ENCODE measurements around the gene AMZ1.
"Not testable (repeated sequence)": the region's sequence is repeated elsewhere in the genome, so short reads cannot be mapped to it uniquely, and the experiment has no call there.

AMZ1 gene

GRCh38 chr7:2692543-2692942 lies 4.5 kb downstream of the AMZ1 start:
- DNase-seq: no peak

GRCh38 chr7:2693420-2694121 lies 5.6 kb downstream of the AMZ1 start:
- not testable (repeated sequence) for DNase-seq

DNA sequence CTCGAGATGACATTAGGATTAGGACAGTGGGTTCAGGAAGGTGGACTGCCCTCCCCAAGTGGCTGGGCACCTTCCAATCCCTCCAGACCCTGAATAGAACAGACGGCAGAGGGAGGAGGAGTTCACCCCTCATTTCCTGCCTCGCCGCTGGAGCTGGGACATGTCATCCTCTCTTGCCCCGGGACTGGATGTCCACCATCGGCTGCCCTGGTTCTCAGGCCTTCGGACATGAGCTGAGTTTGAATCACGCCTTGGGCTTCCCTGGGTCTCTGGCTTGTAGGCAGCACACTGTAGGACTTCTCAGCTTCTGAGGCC lies 6.1 kb downstream of the AMZ1 start:
- DNase-seq: not testable (repeated sequence)

GRCh38 chr7:2698581-2699288 lies 10.7 kb downstream of the AMZ1 start:
- DNase-seq: peak; percentile 66

DNA sequence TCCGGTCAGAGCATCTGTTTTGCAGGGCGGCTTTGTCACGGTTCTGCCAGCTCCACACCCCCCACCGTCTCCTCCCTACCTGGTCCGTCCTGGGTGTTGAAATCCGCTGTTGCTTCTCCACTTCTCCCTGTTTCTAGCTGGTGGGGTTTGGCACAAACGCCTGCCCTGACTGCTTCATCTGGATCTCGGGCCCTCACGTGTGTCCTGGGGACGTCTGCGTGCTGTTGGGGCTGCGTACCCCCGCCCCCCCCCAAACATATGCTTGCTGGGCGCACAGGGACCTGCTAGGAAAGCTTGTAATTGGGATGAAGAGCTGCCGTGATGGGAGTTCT lies 11.3 kb downstream of the AMZ1 start:
- DNase-seq: no peak

DNA sequence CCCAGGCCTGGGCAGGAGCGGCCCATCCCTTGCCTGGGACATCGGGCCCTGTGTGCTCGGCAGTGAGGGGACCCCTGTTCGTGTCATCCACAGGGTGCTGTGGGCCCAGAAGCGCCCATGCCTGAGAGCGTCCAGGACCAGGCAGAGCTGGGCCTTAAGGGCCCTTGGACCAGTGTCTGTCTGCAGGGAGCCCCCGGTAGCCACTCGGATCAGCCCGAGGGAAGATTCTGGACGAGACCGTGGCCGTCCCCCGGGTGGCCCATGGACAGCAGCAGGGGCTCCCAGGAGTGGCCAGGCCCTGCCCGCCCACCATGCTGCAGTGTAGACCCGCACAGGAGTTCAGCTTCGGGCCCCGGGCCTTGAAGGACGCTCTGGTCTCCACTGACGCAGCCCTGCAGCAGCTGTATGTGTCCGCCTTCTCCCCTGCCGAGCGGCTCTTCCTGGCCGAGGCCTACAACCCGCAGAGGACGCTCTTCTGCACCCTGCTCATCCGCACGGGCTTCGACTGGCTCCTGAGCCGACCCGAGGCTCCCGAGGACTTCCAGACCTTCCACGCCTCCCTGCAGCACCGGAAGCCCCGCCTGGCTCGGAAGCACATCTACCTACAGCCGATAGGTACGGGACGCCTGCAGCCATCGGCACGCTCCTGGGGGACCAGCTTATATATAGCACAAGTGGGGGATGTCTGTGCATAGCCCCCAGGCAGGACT lies 12.3 kb downstream of the AMZ1 start:
- no peak for DNase-seq

GRCh38 chr7:2701424-2701823 lies 13.4 kb downstream of the AMZ1 start:
- no peak for DNase-seq

DNA sequence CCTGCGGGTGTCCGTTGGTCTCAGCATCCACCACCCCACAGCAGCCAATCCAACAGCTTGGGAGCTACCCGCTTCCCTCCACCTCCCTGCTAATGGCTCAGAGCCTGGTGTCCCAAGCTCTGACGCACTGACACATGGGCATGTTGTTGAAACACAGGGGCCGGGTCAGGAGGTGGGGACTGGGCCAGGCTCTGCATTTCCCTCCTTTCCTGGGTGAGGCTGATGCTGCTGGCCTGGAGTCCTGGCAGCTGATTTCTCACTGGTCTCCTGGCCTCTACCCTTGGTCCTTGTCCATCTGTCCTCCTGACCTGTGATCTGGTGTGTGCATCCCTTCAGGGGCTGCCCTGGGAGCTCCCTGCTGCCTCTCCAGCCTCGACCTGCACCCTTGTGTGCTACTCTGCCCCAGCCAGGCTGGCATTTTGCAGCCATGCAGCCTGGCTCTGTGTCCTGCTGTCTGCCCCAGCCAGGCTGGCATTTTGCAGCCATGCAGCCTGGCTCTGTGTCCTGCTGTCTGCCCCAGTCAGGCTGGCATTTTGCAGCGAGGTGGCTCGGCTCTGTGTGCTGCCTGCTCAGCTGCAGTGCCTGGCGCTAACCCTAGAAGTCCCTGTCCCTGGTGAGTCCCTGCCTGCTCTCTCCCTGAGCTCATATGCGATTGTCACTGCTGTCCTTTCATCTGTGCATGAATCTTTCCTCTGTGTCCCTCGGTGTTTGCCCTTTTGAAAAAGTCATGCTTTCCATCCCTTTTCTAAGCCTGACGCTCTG lies 14.0 kb downstream of the AMZ1 start:
- no peak for DNase-seq

DNA sequence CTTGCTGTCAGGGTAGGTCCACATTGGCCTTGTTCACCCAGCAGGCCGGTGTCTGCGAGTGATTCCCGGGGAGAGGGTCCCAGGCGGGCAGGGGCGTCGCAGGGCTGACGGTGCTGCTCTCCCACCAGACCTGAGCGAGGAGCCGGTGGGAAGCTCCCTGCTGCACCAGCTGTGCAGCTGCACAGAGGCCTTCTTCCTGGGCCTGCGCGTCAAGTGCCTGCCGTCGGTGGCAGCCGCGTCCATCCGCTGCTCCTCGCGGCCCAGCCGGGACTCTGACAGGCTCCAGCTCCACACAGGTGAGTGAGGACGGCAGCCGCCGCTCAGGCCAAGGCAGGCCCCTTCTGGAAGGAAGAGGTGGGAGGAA lies 14.6 kb downstream of the AMZ1 start:
- DNase-seq: no peak

DNA sequence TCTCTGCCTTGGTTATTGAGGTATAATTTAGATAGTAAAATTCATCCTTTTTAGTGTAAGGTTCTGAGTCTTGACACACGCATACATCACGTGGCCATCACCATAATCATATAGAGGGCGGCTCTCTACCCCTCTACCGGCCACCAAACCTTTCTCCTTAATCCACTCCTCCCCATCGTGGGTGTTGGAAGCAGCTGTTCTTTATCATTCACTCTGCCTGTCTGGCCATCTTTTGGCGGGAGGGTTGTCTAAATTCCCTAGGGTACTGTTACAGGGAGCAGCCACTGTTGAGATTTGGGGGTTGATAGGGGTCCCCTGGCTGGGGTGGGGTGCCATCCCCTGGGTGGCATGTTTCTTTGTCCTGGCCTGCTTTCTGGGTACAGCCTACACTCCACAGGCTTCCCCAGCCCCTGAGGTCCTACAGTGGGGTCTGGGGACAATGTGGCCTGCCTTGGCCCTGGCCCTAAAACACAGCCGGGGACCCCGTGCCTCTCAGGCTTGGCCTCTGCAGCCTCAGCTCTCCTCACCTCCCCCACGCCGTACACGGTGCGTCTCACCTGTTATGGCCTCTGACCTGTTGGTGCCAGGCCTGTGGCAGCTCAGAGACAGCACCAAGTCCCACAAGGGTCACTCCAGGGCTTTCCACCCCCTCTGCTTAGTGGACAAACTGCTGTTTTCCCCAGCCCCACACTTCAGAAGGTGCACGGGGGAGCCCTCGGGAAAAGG lies 17.5 kb downstream of the AMZ1 start:
- no peak for DNase-seq

DNA sequence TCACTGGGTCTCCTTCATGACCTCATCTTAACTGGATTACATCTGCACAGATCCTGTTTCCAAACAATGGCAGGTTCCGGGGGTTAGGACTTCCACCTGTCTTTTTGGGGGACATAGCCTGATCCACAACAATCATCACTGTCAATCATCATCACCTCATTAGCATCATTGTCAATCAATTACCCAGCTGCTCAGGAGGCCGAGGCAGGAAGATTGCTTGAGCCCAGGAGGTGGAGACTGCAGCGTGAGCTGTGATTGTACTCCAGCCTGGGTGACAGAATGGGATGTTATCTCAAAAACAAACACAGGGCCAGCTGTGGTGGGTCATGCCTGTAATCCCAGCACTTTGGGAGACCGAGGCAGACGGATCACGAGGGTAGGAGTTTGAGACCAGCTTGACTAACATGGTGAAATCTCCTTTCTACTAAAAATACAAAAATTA lies 18.7 kb downstream of the AMZ1 start:
- no peak for DNase-seq

- no peak for DNase-seq
Observed at GRCh38 chr7:2707481-2707880, 19.5 kb downstream of the AMZ1 start.

DNA sequence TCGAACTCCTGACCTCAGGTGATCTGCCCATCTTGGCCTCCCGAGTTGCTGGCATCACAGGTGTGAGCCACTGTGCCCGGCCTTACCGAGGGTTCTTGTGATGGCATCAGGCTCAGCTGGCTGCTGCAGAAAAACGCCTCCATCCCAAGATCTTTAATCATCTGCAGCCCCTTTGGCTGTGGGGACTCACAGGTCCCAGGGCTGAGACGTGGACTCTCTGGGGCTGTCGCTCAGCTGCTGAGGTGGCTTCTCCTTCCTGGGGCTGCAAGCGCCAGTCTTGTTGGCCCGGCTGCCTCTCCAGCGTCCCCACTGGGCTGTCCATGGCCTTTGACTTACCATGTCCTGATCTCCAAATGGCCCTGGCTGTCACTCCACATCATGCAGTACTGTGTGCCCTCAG lies 20.0 kb downstream of the AMZ1 start:
- no peak for DNase-seq

DNA sequence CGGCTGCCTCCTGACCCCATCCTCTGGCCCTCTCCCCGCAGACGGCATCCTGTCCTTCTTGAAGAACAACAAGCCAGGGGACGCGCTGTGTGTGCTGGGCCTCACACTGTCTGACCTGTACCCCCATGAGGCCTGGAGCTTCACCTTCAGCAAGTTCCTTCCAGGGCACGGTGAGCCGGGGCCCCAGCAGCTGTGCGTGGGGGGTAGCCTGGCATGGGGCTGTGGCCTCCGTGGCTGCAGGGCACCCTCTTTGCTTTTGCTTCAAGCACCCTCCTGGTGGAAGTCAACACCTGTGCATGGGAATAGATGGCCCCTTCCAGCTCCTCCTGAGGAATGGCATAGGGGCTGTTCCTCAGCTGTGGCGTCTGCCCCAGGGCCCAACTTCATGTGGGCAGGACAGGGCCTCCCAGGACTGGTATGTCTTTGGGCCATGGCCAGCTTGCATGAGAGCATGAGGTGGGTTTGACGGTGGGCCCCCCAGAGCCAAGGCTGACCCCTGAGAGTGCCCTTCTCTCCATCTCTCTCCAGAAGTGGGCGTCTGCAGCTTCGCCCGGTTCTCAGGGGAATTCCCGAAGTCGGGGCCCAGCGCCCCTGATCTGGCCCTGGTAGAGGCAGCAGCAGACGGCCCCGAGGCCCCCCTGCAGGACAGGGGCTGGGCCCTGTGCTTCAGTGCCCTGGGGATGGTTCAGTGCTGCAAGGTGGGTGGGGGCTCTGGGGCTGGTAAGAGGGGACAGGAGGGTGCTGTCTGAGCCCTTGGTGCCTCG lies 20.7 kb downstream of the AMZ1 start:
- DNase-seq: no peak

DNA sequence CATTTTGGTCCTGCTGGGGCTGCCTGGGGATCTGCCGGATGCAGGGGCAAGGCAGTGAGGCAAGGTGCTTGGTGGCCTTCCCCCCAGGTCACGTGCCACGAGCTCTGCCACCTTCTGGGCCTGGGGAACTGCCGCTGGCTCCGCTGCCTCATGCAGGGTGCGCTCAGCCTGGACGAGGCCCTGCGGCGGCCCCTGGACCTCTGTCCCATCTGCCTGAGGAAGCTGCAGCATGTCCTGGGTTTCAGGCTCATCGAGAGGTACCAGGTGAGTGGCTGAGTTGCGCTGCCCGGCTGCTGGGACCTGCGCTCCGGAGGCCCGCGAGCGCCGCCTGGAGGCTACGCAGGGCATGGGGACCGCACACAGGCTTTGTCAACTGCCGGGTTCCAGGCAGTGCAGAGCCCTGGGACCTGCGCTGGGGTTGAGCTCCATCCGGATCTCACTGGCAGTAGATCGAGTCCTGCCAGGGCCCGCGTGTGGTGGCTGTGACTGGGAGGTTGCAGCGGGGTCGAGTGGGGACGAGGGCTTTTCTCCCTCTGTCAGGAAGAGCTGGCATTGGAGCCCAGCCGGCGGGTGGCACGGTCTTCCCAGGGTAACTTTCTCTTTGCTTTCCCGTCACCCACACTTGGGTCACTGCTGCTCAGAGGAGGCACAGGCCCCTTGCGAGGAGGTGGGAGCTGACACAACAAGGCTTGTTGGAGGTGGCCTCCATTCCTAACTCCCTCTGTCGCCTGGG lies 21.7 kb downstream of the AMZ1 start:
- peak; percentile 72 for DNase-seq

DNA sequence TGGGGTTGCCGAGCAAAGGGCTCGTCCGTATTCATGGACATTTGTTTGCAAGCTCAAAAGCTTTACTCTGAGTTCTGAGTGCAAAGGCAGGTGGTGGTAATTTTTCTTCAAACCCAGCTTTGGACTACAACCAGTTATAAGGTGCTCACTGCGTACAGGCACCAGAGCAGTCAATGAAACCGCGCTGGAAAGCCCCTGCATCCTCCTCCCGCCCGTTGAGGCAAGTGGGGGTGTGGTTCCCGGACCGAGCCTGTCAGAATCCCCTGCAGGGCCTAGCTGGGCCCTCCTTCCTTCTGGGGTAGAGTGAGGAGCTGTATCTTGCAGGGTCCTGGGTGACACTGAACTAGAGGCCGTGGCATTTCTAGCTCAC lies 22.3 kb downstream of the AMZ1 start:
- peak; percentile 68 for DNase-seq

- DNase-seq: peak; percentile 59
Observed at GRCh38 chr7:2710901-2711551, 23.0 kb downstream of the AMZ1 start.

DNA sequence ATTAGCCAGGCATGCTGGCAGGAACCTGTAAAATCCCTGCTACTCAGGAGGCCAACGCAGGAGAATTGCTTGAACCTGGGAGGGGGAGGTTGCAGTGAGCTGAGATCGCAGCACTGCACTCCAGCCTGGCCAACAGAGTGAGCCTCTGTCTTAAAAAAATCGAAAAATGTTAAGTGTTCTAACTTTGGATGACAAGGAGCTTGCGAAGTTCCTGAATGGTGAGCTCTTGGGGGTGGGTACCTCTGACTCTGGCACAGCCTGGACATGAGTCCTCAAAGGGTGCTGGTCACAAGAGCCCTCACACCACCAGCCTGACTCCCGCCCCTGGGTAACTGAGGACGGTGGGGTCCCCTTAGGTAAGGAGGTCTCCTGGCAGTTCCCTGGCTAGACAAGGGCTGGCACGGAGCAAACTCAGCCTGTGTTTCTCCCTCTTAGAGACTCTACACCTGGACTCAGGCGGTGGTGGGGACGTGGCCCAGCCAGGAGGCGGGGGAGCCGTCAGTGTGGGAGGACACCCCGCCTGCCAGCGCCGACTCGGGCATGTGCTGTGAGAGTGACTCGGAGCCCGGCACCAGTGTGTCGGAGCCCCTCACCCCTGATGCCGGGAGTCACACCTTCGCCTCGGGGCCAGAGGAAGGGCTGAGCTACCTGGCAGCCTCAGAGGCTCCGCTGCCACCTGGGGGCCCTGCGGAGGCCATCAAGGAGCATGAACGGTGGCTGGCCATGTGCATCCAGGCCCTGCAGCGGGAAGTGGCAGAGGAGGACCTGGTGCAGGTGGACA lies 24.1 kb downstream of the AMZ1 start:
- no peak for DNase-seq

DNA sequence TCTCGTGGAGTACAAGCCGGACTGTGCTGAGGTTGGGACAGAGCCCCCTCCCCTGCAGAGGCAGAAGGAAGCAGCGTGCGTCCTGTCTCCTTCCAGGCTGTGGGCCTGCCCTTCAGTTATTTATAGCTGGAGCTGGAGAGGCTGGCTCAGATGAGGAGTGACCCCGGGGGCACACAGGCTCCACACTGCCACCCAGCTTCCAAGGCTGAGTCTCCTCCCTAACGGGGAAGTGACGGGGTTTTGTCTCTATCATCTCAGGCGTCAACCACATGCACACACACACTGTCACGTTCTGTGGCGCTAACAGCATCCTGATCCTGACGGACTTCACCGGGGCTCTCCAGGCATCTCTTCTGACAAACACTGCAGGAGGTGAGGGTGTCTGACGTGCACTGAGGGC lies 25.4 kb downstream of the AMZ1 start:
- no peak for DNase-seq

GRCh38 chr7:2713978-2714377 lies 26.0 kb downstream of the AMZ1 start:
- no peak for DNase-seq
